ENCODE data around the gene VTCN1.
"Not testable (repeated sequence)": the region's sequence is repeated elsewhere in the genome, so short reads cannot be mapped to it uniquely, and the experiment has no call there.

VTCN1 gene

DNA sequence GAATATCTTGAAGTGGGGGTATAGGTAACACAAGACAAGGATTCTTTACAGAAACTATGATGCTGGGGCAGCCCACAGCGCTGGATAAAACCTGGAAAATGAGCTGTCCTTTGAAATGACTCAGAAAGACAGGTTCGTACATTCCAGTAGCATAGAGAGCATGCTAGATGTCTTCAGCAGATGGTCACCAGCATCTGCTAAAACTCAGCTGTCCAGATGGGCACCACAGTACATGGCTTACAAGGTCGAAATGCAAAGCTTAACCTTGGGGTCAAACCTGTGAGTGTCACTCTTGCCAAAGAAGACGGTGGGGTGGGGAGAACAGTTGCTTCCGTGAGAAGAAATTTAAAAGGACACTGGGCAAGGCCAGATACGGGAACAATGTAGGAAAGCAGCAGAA, 47.9 kb downstream of the VTCN1 start:
- FAIRE-seq, result no peak

DNA sequence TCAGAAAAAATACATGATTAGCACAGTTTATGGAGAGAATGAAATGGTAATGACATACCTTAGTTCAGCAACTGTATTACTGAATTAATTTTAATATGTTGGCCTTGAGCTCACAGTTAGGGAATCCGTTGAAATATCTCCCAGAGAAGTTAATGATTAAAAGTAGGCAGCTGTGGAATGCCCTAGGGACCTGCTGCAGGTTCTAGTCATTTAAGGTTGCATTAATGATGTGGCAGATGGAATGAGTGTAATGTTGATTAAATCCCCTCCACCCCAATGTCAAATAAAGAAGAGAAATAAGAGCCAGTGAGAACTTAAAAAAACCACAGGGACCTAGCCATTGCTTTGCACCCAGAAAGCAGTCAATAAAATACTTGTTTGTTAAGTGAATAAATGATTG, 48.8 kb downstream of the VTCN1 start:
- no peak for FAIRE-seq

DNA sequence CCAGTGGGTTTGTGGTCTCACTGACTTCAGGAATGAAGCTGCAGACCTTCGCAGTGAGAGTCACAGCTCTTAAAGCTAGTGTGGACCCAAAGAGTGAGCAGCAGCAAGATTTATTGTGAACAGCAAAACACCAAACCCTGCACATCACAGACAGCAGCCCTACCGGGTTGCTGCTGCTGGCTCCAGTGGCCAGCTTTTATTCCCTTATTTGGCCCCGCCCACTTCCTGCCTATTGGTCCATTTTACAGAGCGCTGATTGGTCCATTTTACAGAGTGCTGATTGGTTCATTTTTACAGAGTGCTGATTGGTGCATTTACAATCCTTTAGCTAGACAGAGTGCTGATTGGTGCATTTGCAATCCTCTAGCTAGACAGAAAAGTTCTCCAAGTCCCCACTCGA, 59.4 kb downstream of the VTCN1 start:
- not testable (repeated sequence) for FAIRE-seq

DNA sequence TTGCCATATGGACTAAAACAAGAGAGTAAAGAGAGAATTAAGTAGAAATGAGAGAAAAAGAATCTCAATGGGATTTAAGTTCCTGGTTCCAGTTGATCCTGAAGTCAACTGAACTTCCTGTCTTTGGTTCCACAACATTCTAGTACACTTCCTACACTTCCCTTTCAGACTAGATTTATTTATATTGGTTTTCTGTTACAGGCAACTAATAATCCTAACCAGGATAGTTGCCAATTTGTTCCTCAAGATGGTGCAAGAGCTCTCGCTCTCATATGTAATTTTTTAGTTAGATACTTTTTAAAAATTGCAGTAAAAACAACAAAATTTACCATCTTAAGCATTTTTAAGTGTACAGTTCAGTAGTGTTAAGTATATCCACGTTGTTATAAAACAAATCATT, 60.4 kb downstream of the VTCN1 start:
- FAIRE-seq, result no peak

DNA sequence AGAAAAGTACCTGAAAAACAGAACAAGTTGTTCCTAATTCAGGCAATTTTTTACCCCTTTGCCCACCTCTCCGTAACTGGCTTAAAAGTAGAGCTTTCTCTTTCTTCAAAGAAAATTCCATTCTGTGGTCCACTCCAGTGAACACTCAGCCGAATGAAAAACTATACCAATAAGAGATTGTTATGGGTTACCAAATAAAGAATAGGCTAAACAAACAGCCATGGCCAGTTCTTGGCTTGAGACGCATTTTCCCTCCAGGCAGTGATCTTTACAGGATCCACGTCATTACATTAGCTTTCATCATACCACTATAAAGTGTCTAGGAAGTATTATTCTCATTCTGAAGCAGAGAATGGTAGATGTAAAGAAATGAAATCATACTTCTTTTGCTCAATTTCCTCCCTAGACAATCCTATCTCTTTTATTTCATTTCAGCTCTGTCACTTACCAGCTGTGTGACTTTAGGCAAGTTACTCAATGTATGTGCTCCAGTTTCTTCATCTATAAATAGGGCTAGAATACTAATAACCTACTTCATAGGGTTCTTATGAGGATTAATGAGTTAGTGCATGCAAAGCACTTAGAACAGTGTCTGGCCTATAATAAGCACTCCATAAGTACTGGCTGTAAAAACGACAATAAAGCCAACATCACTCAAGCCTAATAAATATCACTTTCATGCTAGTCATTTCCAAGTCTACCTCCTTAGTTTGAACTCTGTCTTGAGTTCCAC, 62.7 kb downstream of the VTCN1 start:
- no peak for FAIRE-seq

DNA sequence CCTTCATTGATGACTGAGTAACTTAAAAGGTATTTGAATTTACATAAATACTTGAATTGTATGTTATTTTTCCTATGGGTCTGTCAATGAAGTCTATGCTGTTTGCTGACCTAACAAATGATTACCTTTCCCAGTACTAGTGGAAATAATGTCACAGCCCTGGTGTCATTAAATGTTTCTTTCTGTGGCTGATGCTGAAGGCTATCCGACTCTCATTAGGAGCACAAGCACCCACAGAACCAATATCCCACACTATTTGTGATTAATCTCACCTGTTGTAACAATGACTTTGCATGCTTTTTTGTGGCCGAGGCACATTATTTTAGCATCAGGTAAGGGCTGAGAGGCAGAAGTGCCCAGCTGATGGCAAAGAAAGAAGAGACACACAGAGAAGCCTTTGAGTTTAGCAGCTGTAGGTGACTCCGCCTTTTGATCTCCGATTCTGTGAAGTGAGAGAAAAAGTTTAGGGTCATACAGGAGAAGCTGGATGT, 63.3 kb downstream of the VTCN1 start:
- no peak for FAIRE-seq

DNA sequence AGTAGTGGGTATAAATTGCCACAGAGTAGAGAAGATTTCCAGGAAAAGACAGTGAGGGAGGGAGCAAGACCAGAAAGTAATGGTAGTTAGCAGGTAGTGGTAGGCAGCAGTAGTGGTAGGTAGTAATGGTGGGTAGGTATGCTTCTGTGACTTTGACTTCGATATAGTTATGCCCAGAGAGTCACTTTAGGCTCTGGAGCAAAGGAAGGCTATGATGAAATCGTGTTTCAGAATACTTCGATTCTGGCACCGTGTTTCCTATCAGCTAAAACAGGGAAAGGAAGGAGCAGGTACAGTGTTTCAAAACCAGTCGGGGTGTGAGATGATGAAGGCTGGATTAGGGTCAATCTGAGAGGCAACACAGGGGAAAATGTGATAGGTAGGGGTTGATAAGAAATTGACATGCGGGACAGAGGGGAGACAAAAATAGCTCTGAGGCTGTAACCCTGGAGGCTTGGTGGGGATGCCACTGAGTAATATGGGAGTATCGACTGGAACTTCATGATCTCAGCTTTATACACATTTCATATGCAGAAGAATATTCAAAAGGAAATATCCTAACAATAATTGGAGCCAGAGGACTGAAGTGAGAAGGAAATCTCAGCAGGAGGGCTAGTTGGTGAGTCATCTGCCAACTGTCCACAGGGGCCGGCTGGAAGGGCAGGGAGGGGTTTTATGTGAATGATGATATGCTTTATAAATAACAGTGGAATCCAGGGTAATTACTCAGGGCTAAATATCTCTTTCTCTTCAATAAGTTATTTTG, 64.0 kb downstream of the VTCN1 start:
- no peak for FAIRE-seq

DNA sequence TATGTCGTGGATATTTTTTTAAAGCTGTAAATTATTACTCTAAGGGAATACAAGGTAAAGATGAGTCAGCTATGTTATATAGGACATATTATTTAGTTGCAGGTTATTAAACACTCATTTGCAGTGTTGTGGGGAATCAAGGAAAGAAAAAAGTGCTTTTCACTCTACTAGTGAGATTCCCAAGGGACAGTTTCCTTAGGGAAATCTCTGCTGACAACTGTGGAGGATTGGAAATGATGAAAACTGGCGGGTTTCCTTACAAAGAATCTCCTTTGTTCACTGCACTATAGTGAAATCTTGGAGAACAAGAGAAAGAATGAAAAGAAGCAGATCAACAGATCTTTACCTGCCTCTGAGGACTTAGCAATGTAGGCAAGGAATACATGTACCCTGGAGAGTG, 64.7 kb downstream of the VTCN1 start:
- FAIRE-seq, result no peak

DNA sequence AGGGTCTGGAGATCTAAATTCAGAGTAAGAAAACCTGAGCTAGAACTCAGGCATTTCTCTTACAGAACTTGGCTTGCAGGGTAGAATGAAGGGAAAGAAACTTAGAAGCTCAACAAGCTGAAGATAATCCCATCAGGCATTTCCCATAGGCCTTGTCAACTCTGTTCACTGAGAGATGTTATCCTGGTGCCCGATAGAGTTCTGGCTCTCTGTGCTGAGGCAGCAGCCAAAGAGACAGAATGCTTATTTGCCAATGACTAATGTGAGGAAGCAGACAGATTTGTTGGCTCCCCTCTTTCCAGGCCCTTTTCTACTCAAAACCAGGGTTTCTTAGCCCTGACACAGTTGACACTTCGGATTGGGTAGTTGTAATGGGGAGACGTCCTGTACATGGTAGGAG, 66.9 kb downstream of the VTCN1 start:
- no peak for FAIRE-seq

DNA sequence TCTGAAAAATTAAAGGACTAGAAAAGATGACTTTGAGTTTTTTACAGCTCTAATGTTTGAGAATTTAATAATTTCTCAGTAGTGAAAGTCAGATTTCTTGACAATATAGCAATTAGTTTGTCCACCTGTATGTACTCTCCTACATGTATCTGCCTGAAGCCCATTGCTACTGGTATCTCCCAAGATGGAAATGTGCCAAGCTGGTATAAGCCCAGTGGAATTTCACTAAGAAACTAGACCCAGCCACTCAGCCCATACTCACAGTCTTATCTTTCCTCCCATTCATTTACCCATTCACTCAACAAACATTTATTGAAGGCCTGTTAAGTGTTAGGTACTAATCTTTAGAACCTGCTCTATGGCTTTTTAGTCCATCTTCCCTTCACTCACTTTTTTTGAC, 67.6 kb downstream of the VTCN1 start:
- no peak for FAIRE-seq

DNA sequence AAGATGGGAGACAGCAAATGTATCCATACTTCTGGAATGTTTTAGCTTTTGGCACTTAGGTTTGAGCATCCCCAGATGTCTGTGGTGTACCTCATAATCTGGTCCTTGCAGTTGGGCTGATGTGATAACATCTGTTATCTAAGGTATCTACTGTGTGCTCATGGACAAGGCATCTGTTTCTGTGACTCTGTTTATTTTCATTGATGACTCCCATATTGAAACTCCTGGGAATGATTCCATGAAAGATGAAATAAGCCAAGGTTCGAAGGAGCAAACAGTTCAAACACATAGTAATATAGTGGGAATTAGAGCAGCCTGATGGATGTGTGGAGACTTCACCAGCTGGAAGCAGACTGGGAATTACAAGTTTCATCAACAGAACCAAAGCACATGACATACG, 68.5 kb downstream of the VTCN1 start:
- no peak for FAIRE-seq

DNA sequence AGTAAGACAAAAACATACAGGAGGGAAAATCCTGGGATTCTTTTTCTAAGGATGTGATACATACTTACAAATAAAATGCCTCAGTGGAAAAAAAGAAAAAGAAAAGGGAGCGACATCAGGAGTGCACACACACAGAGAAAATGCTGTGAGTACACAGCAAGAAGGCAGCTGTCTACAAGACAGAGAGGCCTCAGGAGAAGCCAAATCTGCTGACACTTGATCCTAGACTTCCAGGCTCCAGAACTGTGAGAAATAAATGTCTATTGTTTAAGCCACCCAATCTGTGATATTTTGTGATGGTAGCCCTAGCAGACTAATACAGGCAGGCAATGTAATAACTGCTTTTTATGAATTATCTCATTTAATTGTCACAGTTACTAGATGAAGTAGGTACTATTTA, 72.2 kb downstream of the VTCN1 start:
- no peak for FAIRE-seq

DNA sequence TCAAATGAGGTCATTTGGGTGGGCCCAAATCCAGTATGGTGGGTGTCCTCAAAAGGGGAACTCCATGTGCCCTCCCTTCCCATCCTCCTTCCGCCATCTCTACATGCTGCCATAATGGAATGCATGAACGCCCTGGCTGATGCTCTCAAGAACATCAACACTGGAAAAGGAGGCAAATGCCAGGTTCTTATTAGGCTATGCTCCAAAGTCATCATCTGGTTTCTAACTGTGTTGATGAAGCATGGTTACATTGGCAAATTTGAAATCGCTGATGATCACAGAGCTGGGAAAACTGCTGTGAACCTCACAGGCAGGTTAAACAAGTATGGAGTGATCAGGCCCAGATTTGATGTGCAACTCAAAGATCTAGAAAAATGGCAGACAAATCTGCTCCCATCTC, 72.6 kb downstream of the VTCN1 start:
- no peak for FAIRE-seq

DNA sequence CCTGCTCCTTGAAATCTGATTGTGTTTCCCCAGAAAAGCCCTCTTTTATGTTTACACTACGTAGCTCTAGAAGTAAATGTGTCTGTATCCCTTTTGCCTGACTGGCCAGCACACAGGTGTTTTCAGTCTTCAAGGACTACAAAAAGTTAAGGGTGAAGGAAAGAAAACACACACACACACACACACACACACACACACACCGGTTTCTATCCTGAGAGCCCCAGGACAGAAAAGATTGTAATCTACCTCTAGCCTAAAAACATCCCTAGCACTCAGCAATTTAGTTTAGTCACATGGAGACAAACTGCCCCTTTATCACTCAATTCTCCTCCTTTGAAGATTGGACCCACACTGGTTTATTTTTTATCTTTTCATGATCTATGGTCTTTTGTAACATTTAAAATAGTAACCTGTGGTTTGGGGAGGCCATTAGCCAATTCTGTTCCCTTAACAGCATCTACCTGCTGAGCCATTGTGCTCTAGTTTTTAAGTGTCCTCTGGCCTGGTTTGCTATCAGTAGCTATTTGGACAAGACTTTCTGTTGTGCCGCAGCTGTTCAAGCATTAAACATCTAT, 73.4 kb downstream of the VTCN1 start:
- FAIRE-seq, result no peak

DNA sequence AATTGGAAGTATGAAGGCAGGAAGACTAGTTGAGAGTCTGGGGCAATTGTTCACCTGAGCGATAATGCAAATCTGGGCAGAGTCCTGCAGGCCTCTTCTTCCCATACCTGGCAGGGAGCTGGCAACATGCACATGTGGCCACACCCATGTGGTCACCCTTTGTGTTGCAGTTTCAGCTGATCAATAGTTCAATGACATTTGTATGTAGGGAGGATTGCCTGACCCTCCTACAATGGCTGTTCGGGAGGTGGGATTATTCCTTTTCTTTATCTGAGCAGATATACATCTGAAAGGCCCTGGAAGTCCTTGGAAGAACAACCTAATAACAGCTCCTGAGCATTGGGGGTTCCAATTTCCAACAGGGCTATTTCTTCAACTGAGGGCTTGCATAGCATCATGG, 74.0 kb downstream of the VTCN1 start:
- FAIRE-seq, result no peak

DNA sequence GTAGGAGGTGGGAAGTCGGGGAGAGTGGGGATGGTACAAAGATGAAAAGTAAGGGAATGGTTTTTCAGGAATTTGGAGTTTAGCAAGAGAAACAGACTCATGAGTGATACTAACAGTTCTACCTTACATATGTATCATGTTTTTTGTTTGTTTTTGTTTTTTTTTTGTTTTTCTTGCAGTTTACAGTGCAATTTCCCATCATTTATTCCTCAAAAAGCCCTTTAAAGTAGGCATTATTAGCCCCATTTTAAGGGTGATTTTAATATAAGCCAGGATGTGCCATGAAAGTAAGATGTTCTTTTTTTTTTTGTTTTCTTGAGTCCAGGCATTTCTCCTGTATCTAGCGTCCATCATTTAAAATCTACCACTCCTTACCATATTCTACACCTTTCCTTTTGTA, 75.4 kb downstream of the VTCN1 start:
- no peak for FAIRE-seq

DNA sequence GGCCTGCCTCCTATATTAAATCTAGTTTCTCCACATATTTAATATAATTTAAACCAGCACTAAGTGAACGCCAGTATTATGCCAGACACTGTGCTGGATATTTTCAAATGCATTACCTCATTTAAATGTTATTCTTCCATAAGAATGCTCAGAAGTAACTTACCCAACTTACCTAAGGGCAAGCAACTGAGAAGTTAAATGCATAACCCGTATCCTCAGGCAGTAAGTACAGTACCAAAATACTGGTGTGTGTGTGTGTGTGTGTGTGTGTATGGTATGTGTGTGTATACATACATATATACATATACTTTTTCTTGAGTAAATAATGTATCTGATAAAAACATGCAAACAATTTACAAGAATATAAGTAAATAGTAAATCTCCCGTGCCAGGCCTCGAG, 80.2 kb downstream of the VTCN1 start:
- no peak for FAIRE-seq

DNA sequence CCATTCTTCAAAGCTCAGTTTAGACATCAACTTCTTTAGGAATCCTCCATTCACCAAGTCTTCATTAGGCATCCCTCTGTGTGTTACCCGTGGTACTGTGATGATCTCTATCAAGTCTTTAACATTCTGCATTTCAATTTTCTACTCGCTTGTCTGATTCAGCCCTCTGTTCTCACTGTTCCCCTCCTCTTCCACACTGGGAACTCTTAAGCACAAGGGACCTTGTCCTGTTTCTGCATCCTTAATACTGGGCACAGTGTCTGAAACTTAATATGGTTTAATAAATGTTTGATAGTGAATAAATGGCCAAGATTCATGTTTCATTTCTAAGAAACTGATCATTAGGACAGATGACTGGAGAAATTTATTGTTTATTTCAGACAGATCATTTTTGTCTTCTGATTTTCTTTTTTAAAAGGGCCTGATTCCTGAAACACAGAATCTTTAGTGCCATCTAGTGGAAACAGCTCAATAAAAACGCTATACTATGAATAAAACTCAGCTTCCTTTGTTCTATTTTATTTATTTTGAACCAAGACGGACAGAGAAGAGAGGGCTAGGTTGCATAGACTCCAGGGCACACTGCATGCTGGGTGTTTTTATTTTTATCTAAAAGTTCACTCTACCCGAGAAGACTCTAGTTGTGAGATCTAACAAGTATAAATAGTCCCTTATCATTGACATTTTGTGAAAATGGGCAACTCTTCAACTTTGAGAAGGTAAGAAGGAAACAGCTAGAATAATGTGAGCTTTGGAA, 82.2 kb downstream of the VTCN1 start:
- peak; percentile 31 for FAIRE-seq

DNA sequence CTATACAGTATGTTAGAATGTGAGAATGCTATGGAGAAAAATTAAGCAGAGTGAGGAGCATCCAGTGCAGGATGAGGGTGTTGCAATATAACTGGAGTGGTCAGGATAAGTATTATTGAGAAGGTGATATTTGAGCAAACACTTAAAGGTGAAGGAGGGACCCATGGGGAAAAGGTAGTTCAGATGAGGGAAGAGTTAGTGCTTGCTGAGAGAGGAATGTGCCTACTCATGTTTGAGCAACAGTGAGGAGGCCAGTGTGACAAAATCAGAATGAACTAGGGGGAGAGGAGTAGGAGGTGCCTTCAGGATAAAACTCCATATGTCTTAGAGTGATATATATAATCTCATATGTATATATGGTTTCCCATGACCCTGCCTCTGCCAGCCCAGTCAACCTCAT, 82.9 kb downstream of the VTCN1 start:
- no peak for FAIRE-seq

DNA sequence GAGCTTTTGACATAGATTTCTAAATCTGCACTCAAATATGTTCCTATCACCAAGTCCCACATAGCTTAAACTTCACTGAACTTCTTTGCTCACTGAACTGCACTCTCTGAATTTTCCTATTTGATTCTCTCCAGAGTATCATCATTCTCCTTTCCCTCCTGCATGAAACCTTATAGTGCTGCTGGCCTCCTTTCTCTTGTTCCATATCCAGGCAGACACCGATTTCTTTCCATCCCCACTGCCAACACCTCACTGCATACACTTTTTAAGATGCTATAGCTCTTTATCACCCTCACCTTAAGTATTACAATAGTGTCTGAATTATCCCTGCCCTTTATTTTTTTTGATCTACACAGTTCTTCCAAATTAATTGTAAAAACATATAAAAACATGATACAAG, 86.1 kb downstream of the VTCN1 start:
- FAIRE-seq, result no peak

DNA sequence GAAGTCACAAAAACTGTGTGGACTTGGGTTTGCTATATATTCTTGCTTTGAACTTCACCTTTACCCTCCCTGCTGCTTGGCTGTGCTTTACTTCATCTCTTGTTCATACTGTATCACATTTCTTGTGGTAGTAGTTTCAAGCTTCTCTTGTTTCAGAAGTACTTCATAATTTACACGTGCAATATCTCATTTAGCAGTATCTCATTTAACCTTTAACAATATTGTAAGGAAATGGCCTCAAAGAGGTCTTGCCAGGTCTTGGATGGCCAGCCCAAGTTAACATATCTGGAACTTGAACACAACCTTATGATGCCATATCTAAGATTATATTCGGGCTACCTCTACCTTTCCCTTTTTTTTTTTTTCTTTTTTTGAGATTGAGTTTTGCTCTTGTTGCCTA, 87.5 kb downstream of the VTCN1 start:
- no peak for FAIRE-seq

DNA sequence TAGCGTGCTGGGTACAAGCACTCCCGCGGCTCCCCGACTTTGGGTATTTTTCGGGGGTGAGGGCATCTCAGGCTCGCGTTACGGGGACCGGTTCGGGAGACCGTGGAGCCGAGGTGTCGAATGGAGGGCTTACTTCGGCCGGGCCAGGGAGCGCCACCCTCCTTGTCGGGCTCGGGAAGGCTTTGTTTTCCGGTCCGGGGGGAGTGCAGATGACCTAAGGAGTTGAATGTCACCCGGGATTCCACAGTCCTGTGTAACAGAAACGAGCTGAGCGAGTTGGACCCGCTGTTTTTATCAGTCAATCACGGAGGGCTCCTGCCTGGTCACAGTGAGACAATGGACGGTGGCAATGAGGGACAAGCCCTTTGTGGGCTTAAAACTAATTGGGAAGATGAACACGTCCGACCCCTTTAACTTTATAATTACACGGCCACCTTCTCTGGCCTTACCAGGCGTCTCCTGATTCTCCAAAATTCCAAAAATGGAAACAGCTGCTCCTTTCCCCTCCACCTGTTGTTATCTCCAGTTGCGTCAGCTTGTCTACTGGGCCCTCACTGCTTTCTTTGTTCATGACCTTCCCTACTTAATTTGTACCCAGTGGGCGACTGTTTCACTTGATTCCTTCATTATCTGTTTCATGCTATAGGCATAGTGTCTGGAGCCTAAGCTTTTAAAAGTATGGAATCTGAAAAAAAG, 88.2 kb downstream of the VTCN1 start:
- no peak for FAIRE-seq
